Loucy (cell line): ENCODE data around the gene RAB6B.

Experiments
- H2AFZ ChIP-seq: fragments of 200-600 bp; sonication (generic); 2 replicates; pipeline ENCODE4 v1.6.0; 2016; ENCODE audit warnings: antibody characterized with exemption, mild to moderate bottlenecking, low read length, moderate library complexity
- H3F3A ChIP-seq: fragments of 200-600 bp; 2 replicates; pipeline ENCODE4 v1.6.0; 2016; ENCODE audit warnings: antibody characterized with exemption, low read depth, mild to moderate bottlenecking
- H3K27me3 ChIP-seq: fragments of 200-600 bp; sonication (generic); 2 replicates; pipeline ENCODE4 v1.6.1; 2014; ENCODE audit warnings: low read length, mild to moderate bottlenecking; ENCODE audit not compliant: insufficient read depth, poor library complexity, severe bottlenecking
- H3K36me3 ChIP-seq: fragments of 200-600 bp; sonication (generic); 2 replicates; pipeline ENCODE4 v1.6.1; 2016; ENCODE audit warnings: low read length; ENCODE audit not compliant: insufficient read depth
- H3K4me1 ChIP-seq: fragments of 200-600 bp; sonication (generic); 2 replicates; pipeline ENCODE4 v1.5.1; 2014; ENCODE audit warnings: low read length, mild to moderate bottlenecking; ENCODE audit not compliant: insufficient read depth, poor library complexity, severe bottlenecking
- H3K4me2 ChIP-seq: fragments of 200-600 bp; sonication (generic); 2 replicates; pipeline ENCODE4 v1.6.0; 2014; ENCODE audit warnings: antibody characterized with exemption, low read length, low read depth, mild to moderate bottlenecking; ENCODE audit not compliant: poor library complexity, severe bottlenecking
- H3K4me3 ChIP-seq: fragments of 200-600 bp; sonication (generic); 2 replicates; pipeline ENCODE4 v1.5.1; 2014; ENCODE audit warnings: low read length, mild to moderate bottlenecking, mixed read lengths; ENCODE audit not compliant: poor library complexity, severe bottlenecking
- H3K79me2 ChIP-seq: fragments of 200-600 bp; sonication (generic); 2 replicates; pipeline ENCODE4 v1.6.1; 2014; ENCODE audit warnings: low read length; ENCODE audit not compliant: insufficient read depth
- H3K9ac ChIP-seq: fragments of 200-600 bp; sonication (generic); 2 replicates; pipeline ENCODE4 v1.6.0; 2014; ENCODE audit warnings: mild to moderate bottlenecking, low read depth, low read length, moderate library complexity; ENCODE audit not compliant: poor library complexity, severe bottlenecking
- H3K9me2 ChIP-seq: fragments of 200-600 bp; sonication (generic); replicated peaks from 2 replicates; pipeline ENCODE4 v1.6.1; 2016; ENCODE audit warnings: low read depth, low read length, mixed read lengths
- H3K9me3 ChIP-seq: fragments of 200-600 bp; sonication (generic); 2 replicates; pipeline ENCODE4 v1.6.1; 2014; ENCODE audit warnings: mild to moderate bottlenecking, antibody characterized with exemption, low read length, low read depth; ENCODE audit not compliant: insufficient read depth
- H4K20me1 ChIP-seq: fragments of 200-600 bp; sonication (generic); 2 replicates; pipeline ENCODE4 v1.6.0; 2014; ENCODE audit warnings: antibody characterized with exemption, low read length, mild to moderate bottlenecking; ENCODE audit not compliant: insufficient read depth, poor library complexity, severe bottlenecking
- CTCF ChIP-seq: fragments of 200-600 bp; sonication (generic); conservative IDR thresholded peaks from 2 replicates; pipeline ENCODE4 v1.5.1; 2014; ENCODE audit warnings: mild to moderate bottlenecking, antibody characterized with exemption, low read length
- EZH2phosphoT487 ChIP-seq: fragments of 200-600 bp; IDR thresholded peaks from 2 replicates; pipeline ENCODE4 v1.6.1; 2018; ENCODE audit warnings: antibody characterized with exemption, mild to moderate bottlenecking, moderate library complexity, borderline replicate concordance

RAB6B gene

GRCh38 chr3:133921592-133921991 lies 25.9 kb upstream of the RAB6B start:
- no peak overlapping the region for H2AFZ ChIP-seq
- 0 out of 2 replicates have a peak, but pooled peaks cover 5% of the 10 kb centered on the region for H3K9me3 ChIP-seq
- H3K36me3 ChIP-seq: no peaks in the 10 kb centered on the region
- no peaks in the 10 kb centered on the region for H3K4me1 ChIP-seq
- no peak overlapping the region for H3K4me3 ChIP-seq
- H3F3A ChIP-seq: no peaks in the 10 kb centered on the region
- H3K79me2 ChIP-seq: no peaks in the 10 kb centered on the region
- H3K4me2 ChIP-seq: no peak overlapping the region
- no peaks in the 10 kb centered on the region for H4K20me1 ChIP-seq
- no peak for TF ChIP-seq CTCF
- H3K9ac ChIP-seq: no peak overlapping the region
- H3K9me2 ChIP-seq: no peaks in the 10 kb centered on the region
- H3K27me3 ChIP-seq: no peaks in the 10 kb centered on the region

- Histone ChIP-seq H3K9me3 (0 out of 2 replicates have a peak, but pooled peaks cover 5% of the 10 kb centered on the region), H3F3A (no peaks in the 10 kb centered on the region), H3K27me3 (no peaks in the 10 kb centered on the region), H3K36me3 (no peaks in the 10 kb centered on the region), H3K4me1 (no peaks in the 10 kb centered on the region), H3K9ac (no peak overlapping the region), H3K4me3 (no peak overlapping the region), H3K4me2 (no peak overlapping the region), H3K9me2 (no peaks in the 10 kb centered on the region), H4K20me1 (no peaks in the 10 kb centered on the region), H2AFZ (no peak overlapping the region), H3K79me2 (no peaks in the 10 kb centered on the region)
- TF ChIP-seq EZH2phosphoT487: no peak
- TF ChIP-seq CTCF: no peak
Measured at GRCh38 chr3:133917144-133917543, 21.5 kb upstream of the RAB6B start.

- Histone ChIP-seq H2AFZ (no peak overlapping the region), H3K9me2 (no peaks in the 10 kb centered on the region)
Measured at GRCh38 chr3:133915685-133916658, 20.3 kb upstream of the RAB6B start.

More at GRCh38 chr3:133915685-133916658, 20.3 kb upstream of the RAB6B start:
- Histone ChIP-seq H3K4me2 (no peak overlapping the region), H3K9me3 (0 out of 2 replicates have a peak, but pooled peaks cover 5% of the 10 kb centered on the region), H3K4me1 (no peaks in the 10 kb centered on the region), H3K27me3 (no peaks in the 10 kb centered on the region), H3K36me3 (no peaks in the 10 kb centered on the region), H3K79me2 (no peaks in the 10 kb centered on the region), H3F3A (no peaks in the 10 kb centered on the region), H4K20me1 (no peaks in the 10 kb centered on the region), H3K4me3 (no peak overlapping the region), H3K9ac (no peak overlapping the region)
- no peak for TF ChIP-seq CTCF
- TF ChIP-seq EZH2phosphoT487: no peak
